Femur (tissue), 1 donor: ENCODE measurements around the gene WNT3A.

ENCODE experiments used
- DNase-seq: peaks from one replicate; pipeline ENCODE4 v3.0.0-alpha.2; 2017

WNT3A gene

DNA sequence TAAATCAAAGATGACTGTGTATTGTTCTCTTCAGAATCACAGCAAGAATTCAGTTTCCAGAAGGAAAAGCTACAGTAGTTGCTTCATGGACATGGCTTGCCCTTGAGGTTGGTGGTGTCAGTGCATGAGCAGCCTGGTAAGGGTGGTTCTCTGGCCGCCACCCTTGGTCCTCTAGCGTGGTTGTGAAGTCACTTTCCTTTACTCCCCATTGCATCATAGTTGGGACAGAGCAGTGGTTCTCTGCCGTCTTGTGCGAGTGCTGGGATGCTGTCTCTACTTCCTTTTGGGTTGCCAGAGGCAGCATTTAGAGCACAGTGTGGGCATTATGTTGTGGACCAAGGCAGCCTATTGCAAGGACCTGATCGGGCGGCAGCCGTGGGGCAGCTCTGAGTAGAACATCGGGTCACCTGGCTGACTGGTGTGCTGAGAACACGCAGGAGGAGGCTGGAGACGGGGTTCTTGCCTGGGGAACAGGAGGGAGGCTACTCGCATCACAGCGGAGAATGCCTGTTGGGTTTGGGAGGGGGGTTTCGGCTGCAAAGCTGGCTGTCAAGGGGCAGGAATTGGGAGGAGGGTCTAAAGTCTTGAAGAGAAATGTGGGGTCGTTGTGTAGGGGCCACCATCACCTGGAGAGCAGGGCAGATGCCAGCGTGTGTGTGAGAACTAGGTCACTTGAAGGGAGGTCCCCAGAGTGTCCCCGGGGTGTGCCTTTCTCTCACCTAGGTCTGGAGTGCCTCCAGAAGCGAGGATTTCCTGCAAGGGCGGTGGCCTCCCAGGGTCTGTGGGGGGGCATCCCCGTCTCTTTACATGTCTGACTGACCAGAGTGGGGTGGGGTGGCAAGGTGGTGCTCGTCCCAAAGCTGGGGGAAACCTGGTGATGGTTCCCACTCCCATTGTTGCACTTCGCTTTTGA is 82.0 kb downstream of the WNT3A start:
- DNase-seq = peak; percentile 28

DNA sequence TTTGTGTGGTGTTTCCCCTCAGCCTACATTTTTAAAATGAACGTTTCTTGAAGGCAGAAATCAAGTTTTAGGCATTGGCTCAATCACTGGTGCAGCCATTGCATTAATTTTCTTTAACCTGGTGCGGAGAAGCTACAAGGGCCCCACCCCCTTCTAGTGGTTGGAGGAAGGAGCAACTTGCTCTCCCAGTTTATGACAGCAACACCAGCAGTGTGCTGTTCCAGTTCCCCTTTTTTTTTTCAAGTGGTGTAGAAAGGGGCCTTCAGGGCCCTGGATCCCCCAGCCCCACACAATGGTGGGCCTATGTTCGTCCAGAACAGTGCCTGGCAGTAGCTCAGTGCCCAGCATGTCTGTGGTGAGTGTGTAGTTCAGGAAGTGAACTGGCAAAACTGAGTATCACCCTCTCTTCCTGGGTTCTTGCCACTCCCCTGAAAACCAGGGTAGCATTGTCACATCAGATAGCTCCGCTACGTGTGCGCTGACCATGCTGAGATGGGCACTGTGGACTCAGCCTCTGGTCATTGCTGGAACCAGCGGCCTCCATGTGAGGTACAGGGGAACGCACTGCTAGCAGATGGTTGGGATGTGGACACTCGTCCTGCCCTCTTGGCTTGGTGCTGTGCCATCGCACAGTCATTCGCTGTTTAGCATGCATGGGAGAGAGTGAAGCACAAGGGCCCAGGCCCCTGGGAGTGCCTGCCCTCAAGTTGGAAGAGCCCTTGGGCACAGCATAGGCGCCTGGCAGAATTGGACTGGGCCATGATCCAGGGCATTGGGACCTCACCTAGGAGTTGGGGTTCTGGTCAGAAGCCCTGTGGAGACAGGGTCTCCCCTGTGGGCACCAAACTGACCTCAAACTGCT is 83.0 kb downstream of the WNT3A start:
- peak; percentile 17 for DNase-seq

DNA sequence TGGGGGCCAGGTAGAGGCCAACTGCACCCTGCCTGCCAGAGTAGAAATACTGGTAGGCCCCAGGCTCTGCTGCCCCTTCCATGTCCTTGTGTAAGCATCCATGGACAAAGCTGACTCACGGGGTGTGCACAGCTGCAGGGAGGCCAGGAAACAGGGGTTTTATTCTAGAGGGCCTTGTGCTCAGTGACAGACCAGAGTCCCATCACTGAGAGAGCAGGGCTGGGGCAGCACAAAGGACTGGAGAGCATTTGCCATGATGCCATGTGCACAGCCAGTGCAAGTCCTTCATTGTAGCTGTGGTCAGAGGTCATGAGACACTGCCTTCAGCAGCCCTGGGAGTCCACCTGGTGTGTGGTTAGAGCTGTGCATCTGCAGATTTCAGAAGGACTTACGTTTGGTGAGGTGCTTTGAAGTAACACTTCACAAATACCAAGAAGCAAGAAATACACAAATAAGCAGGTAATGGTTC is 83.8 kb downstream of the WNT3A start:
- peak; percentile 20 for DNase-seq

DNA sequence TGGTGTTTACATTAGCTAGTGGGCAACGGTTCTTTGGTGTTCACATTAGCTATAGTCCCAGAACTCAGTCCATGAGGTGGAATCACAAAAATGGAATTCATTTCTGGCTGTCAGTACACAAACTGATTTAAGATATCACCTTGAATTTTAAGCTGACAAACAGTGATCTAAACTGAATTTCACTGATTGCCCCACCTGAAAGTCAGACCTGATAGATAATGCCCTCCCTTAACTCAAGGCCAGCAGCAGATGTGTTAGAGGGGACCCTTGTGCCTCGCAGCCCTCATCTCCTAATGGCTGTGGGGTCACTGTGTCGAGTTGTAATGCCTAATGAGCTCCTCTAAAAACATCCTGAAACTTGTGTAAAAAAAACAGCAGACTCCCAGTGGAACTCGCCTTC is 84.3 kb downstream of the WNT3A start:
- no peak for DNase-seq

DNA sequence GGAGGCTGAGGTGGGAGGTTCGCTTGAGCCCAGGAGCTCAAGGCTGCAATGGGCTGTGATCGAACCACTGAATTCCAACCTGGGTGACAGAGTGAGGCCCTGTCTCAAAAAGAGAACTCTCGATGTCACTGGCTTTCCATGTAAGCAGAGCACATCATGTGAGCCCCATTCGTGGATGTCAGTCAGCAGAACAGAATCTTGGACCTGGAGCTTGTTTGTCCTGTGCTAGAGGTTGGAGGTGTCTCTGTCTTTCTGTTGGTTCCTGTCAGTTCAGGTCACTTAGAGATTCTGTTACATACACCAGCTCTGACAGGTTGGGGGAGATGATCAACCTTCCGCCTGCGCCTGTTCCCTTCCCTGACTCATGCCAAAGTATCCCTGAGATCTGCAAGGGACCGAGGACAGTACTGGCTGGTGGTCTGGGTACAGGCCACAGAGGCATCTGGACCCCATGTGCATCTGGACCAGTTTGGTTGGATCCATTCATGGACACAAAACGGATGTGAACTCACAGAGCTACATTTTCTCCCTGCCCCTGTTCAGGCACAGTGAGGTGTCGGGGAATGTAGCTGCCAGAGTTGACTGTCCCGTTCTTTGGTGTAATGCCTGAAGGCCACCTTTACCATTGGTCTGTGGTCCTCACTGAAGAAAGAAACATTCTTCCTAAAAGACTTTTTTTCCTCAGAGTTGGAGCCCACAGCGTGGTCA is 85.7 kb downstream of the WNT3A start:
- DNase-seq = no peak

DNA sequence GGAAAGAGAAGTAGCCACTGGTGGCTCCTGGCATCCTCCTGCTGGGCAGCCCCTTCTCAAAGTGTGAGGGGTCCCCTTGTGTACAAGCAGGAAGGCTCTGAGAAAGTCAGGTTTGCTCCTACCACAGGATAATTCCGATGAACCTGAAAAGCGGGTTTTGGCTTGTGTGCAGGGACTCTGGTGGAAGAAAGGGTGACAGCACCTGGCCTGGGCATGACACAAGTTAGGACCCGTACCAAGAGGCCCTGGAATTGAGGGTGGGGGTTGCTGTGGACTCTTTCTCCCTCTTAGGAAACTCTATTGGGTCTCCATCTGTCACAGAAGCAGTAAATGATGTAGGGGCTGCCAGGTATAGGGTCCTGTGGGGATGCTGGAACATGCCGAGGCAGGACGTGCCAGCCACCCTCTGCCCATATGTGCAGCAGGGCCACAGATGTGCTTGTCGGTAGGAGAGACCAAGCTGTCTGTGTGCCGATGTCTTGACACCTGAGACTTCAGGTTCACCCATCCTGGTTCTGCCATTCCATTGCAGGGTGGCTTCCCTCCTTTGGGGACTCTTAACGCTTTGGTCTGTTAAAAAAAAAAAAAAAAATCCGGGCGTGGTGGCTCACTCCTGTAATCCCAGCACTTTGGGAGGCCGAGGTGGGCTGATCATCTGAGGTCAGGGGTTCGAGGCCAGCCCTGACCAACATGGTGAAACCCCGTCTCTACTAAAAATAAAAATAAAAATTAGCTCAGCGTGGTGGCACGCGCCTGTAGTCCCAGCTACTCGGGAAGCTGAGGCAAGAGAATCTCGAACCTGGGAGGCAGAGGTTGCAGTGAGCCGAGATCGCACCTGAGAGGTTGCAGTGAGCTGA is 86.5 kb downstream of the WNT3A start:
- no peak for DNase-seq

DNA sequence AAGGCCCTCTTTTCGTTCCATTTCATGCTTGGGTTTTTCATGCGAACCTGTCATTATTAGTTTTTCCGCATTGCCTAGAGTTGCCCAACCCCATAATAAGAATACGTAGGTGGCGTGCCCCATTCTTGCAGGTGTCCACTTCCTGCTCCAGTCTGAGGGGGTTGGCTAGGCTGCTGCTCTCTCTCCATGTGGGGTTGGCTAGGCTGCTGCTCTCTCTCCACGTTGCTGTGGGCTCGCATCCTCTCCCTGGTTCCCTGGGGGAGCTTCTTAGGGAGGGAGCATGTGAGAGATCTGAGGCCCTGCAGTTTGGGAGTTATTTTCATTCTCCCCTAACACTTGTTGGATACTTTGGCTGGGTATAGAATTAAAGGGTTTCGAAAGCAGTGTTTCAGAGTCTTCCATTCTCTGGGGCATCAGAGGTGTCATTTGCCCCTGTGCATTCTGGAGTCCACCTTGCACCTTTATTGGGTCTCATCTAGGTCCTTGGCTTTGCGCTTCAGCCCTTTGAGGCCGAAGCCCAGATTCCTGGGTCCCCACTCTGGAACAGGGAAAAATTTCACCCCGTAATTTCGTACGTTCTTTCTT is 87.7 kb downstream of the WNT3A start:
- DNase-seq = peak; percentile 10

DNA sequence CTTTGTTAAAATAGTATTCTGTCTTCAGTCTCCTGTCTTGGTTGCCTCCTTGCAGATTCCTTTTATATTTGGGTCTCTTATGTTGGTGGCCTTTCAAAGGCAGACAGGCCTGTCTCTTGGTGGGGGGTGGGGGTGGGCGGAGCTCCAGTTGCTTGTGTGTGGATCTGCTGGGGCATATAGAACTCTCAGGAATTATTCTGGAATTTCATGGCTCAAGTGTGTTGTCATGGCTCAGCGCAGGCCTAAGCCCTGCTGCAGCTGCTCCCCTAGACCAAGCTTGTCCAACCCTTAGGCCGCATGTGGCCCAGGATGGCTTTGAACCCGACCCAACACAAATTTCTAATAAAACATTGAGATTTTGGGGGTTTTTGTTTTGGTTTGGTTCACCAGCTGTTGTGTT is 88.4 kb downstream of the WNT3A start:
- peak; percentile 18 for DNase-seq

DNA sequence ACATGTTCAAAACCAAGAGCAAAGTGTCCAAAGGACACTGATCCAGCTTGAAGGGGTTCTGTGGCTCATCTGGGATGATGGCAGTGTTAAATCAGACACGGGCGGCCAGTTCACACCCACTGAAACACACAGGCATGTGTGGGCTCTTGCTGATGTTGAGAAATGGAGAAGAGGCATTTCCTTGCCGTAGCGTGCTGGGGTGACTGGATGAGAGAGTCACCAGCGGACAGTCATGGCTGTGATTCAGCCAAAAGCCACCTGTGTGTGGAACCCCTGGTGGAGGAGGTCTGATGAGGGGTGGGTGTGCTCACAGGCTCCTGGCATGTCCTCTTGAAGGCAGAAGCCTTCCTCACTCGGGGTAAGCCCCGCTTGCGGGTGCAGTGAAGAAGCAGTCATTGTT is 89.1 kb downstream of the WNT3A start:
- DNase-seq = peak; percentile 13

DNA sequence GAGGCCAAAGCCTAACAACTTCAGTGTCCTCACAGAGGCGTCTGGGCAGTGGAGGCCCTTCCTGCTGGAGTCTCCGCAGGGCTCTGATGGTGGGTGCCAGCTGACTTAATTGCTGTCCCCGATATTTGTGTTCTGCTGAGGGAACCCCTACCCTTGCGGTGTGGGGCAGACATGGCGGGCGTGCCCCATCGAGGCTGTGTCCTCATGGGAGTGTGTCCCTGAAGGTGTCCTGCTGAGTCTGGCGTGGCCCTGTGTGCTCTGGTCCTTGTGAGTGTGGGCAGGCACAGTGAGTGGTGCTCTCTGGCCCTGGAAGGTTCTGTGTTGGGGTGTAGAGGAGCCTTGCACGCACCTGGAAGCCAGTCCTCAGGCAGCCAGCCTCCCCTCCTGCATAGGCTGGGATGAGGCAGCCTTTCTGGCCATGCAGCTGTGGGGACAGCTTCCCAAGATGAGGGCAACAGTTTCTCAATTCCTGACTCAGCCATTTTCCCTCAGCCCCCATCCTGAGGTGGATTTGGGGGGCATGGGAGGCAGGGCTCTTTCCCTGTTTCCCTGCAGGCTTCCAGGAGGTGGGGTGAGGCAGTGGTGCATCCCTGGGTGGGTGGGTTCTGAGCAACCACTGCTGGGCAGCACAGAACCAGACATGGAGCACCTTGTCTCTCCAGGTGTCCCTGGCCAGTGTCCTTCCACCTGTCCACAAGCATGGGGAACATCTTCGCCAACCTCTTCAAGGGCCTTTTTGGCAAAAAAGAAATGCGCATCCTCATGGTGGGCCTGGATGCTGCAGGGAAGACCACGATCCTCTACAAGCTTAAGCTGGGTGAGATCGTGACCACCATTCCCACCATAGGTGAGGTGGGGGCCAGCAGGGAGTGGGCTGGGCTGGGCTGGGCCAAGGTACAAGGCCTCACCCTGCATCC is 89.9 kb downstream of the WNT3A start:
- no peak for DNase-seq

DNA sequence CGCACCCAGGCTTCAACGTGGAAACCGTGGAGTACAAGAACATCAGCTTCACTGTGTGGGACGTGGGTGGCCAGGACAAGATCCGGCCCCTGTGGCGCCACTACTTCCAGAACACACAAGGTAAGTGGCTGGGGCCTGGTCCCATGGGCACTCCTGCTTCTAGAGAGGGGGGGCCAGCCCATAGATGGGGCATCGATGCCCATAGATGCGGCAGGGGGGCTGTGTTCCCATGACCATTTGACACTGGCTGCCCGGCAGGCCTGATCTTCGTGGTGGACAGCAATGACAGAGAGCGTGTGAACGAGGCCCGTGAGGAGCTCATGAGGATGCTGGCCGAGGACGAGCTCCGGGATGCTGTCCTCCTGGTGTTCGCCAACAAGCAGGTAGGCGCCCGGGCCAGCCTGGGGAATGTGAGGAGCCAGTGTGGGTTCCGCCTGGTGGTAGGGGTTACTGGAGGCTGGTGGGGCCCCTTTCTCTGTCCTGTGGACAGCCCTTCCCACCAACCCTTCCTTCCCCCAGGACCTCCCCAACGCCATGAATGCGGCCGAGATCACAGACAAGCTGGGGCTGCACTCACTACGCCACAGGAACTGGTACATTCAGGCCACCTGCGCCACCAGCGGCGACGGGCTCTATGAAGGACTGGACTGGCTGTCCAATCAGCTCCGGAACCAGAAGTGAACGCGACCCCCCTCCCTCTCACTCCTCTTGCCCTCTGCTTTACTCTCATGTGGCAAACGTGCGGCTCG is 90.7 kb downstream of the WNT3A start:
- no peak for DNase-seq

DNA sequence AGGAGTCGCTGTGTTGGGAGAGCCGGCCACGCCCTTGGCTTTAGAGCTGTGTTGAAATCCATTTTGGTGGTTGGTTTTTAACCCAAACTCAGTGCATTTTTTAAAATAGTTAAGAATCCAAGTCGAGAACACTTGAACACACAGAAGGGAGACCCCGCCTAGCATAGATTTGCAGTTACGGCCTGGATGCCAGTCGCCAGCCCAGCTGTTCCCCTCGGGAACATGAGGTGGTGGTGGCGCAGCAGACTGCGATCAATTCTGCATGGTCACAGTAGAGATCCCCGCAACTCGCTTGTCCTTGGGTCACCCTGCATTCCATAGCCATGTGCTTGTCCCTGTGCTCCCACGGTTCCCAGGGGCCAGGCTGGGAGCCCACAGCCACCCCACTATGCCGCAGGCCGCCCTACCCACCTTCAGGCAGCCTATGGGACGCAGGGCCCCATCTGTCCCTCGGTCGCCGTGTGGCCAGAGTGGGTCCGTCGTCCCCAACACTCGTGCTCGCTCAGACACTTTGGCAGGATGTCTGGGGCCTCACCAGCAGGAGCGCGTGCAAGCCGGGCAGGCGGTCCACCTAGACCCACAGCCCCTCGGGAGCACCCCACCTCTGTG is 91.6 kb downstream of the WNT3A start:
- no peak for DNase-seq

DNA sequence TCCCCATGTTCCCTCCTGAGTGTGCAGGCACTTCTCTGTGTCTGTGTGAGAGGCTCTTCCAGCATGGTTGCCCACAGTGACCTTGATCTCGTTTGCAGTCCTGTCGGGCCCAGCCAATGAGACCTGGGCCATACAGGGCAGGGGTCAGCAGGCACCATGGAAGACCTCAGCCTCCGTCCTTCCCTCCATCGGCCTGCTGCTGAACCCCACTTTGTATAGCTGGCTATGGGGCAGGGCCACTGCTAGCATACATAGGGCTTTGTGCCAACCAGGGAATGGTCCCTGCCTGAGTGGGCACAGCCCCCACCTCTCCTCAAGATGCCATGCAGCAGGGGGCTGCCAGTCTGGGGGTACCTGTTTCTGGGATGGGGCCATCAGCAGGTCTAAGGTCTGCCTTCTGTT is 92.5 kb downstream of the WNT3A start:
- no peak for DNase-seq

DNA sequence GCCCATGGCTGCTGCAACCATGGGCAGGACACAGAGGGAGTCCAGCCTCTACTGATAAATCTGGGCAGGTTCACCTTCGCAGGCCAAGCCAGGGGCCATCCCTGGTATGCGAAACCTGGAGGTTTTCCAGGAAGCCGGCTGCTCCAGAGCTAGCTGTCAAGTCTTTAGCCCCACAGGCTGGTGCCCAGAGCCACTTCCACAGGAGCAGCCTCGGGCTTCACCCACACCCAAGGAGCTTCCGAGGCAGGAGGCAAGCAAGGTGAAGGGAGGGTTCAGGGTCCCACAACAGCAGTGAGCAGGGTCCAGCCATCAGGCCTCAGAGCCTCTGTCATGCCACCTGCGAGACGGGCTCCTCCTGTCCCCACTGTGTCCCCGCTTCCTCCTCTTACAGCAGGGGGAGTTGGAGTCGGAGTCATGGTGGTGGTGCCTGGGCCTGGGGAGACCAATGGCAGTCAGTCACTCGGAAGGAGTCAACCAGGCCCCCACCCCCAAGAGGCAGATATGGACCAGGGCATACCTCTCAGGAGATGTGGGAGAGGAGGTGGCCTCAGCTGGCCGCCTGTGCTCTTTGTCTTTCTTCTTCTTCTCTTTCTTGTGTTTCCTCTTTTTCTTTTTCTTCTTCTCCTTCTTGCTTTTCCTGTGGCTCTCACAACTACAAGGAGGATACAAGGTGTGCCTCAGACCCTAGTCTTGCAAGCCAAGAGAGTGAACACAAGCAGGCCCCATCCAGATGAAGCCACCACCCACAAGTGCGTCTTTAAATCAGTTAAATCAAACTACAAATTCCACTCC is 94.2 kb downstream of the WNT3A start:
- DNase-seq = no peak

DNA sequence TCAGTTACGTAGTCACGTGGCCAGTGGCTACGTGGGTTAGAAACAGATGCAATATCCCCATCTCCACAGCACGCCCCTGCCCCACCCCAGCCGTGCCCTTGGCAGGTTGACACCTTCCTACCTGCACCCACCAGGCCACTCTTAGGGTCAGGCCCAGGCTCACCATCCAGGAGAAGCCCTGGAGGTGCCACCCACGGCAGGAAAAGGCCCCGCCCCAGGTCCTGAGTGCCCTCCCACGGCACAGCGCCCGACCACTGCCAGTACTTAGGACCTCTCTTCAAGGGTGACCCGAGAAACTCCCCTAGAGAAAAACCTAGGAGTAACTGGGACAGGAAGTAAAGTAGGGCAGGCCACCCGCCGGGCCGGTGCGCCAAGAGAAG is 94.8 kb downstream of the WNT3A start:
- DNase-seq = peak; percentile 24

DNA sequence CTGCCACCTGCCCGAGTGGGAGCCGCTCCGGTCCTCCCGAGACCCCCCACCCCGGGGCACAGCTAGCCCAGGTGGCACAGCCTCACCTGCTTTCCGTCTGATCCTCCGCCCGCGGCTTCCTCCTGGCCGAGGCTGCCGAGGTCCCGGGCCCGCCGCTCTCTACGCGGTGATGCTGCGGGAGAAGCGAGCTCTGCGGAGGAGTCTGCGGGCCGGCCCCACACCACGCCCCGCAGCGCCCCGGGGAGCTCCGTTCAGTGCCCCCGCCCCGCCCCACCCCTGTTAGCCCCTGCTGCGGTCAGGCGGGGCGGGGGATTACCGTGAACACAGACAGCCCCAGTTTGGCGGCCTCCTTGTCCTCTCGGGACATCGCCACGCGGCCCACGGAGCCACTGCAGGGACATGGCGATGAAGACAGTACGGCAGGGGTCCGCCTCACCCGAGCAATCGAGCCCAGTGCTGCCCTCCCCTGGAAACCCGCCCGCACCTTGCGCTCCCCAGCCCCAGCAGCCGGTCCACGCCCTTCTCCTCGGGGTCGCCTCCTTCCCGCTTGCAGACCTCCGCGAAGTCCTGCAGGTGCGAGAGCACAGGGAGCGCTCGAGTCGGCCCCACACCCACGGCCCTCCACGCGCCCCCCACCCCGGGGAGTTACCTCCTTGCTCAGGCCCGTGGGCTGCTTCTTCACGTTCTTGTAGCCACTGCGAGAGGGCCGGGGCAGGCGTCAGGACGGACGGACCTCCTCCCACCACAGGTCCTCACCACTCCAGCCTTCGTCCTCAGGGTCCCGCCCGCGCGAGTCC is 95.4 kb downstream of the WNT3A start:
- peak; percentile 61 for DNase-seq

DNA sequence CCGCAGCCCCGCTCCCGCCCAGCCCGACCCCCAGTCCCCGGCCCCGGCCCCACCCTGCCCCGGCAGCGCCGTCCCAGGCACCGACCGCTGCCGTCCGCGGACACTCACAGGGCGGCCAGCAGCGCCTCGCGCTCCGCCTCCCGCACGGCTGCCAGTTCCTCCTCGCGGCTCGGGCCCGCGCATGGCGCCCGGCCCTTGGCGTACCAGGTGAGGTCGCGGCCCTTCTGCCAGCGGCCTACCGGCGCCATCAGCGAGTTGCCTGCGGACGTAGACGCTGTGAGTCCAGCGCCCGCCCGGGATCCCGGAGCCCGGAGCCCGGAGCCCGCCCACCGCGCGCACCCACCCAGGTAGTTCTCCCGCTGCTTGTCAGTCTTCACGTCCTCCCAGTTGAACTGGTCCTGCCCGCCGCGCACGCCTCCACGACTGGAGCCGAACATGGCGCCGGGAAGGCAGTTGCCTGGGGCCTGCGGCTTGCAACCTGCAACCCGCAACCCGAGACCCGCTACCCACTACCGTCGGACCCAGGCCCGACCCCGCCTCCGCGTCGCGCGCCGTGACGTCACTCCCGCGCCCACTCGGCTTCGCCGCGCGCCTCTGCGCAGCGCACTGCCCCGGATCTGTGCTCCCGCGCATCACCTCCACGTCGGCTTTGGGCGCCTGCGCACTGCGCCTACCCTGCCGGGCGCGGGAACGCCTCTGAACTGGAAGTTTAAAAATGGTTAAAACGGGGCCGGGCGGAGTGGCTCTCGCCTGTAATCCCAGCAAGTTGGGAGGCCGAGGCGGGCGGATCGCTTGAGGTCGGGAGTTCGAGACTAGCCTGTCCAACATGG is 96.2 kb downstream of the WNT3A start, which contains the start of gene C1orf35:
TSS of gene C1orf35 (minus strand) at position 535 of the 830 bp plus-strand sequence. CDS start at position 437, 98 bp downstream.
- DNase-seq = peak; percentile 97
